MM.1S (cell line): ENCODE measurements around the gene SMAD7.

Experiments
- CTCF ChIP-seq: fragments of 300-600 bp; sonication (generic); IDR thresholded peaks from 2 replicates; pipeline ENCODE4 v1.5.1; 2016; ENCODE audit warnings: antibody characterized with exemption, low read length, mixed read lengths
- EZH2 ChIP-seq: fragments of 300-600 bp; sonication (generic); optimal IDR thresholded peaks from 2 replicates; pipeline ENCODE3; 2017; ENCODE audit warnings: low read depth, mild to moderate bottlenecking, antibody characterized with exemption, low read length, mixed read lengths

- no peak for TF ChIP-seq CTCF
- TF ChIP-seq EZH2: no peak
Observed at GRCh38 chr18:48932822-48933510, 17.8 kb downstream of the SMAD7 start.
